ENCODE measurements around the gene FAM13B.

DNA sequence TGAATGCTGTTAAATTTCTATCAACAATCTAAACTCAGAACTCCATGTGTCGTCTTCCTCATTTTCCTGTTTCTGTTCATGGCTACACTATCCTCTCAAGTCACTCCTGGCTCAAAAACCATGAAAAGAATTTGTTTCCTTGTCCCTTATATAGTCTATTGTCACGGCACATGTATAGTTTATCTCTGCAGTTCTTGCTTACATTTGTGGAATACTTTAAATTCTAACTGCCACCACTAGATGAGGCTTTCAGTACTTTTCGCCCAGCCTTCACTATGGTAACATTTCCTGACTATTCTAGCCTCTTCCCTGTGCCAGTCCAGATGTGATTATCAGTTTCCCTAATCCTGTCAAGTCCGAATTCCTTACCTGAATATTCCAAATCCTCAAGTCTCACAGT, 109.0 kb downstream of the FAM13B start:
- TF ChIP-seq, protein P1, sequence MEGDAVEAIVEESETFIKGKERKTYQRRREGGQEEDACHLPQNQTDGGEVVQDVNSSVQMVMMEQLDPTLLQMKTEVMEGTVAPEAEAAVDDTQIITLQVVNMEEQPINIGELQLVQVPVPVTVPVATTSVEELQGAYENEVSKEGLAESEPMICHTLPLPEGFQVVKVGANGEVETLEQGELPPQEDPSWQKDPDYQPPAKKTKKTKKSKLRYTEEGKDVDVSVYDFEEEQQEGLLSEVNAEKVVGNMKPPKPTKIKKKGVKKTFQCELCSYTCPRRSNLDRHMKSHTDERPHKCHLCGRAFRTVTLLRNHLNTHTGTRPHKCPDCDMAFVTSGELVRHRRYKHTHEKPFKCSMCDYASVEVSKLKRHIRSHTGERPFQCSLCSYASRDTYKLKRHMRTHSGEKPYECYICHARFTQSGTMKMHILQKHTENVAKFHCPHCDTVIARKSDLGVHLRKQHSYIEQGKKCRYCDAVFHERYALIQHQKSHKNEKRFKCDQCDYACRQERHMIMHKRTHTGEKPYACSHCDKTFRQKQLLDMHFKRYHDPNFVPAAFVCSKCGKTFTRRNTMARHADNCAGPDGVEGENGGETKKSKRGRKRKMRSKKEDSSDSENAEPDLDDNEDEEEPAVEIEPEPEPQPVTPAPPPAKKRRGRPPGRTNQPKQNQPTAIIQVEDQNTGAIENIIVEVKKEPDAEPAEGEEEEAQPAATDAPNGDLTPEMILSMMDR (IDR thresholded peaks at IDR 0.05; ENCODE audit: low read length), result no peak
- TF ChIP-seq EZH2 (IDR thresholded peaks at IDR 0.05; ENCODE audit: borderline replicate concordance, low read length), result no peak

All from OCI-LY1 (cell line).